GM21529 (cell line): ENCODE measurements around the gene KLF11.

ENCODE experiments used
- ATAC-seq: cut with Tn5 transposase; IDR thresholded peaks from one replicate; pipeline ENCODE4 v1.9.1; 2021; ENCODE audit not compliant: unreplicated experiment

Gene KLF11

GRCh38 chr2:10061221-10061925 is 18.0 kb downstream of the KLF11 start:
- ATAC-seq, result no peak

- no peak for ATAC-seq
These were observed 19.6 kb downstream of the KLF11 start for GRCh38 chr2:10062931-10063365.

DNA sequence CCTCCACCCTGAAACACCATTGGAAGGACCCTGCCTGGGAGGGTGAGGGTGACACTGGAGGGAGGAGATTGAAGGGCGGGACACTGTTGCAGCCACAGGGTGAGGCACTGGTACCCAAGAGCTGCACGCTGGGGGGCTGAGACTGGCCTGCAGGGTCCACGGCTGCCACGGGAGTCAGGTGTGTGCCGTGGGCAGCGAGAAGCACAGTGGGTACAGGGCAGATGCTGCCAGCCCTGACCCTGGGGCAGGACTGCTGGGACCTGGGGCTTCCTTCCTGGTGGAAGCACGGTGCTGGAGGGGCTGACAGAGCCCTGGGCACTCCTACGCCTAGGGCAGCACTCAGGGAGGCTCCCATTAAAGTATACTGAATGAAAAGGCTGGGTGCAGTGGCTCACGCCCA is 20.2 kb downstream of the KLF11 start:
- ATAC-seq, result no peak

DNA sequence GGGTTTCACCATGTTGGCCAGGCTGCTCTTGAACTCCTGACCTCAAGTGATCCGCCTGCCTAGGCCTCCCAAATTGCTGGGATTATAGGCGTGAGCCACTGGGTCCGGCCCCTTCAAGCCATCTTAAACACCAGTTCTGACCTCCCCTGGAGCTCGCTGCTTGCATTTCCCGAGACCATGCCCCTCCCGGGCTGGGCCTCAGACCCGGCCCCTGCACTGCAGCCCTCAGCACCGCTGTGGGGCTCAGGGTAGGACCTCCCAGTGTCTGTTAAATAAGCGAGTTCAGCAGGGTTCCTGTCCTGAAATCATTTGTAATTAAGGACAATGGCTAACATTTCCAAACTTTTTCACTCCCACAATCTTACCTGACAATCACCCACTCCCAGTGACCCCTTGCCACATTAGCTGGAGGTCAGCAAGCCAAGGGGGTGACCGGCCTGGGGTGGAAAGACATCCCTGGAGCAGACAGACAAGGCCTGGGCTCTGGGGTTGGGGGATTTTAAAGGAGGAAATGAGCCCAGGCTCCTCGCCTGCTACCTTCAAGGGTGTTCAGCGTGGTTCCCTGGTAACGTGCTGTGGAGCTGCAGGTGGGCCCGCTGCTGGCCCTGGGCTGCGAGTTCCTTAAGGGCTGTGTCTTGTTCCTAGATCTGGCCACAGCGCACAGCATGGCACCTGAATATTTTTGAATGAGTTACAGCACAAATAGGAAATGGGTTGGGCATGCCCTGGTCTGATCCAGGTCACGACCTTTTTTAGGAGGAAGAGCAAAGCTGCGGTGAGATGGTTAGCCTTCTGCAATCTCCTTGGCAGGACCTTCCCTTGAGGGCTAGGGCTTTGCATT is 21.8 kb downstream of the KLF11 start:
- ATAC-seq, result no peak

DNA sequence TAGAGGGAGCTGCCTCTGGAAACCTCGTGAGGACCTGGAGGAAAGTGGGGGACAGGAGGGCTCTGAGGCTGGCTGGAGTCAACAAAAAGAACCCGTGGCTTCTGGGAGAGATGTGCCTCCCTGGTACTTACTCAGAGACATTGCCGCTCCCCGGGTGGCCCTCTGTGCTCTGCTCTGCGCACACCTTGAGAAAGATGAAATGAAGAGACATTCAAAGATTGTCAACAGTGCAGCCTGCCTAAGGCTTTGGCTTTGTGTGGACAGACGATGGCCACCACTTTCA is 22.4 kb downstream of the KLF11 start:
- ATAC-seq, result no peak

DNA sequence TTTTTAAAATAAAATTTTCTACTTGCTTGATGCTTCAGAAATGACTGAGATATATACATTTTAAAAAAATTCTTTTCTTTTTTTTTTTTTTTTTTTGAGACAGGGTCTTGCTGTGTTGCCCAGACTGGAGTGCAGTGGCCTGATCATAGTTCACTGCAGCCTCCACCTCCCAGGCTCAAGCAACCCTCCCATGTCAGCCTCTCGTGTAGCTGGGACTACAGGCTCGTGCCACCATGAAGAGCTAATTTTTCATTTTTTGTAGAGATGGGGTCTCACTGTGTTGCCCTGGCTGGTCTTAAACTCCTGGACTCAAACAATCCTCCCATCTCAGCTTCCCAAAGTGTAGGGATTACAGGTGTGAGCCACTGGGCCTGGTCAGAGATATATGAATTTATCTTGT is 24.0 kb downstream of the KLF11 start:
- ATAC-seq, result no peak

DNA sequence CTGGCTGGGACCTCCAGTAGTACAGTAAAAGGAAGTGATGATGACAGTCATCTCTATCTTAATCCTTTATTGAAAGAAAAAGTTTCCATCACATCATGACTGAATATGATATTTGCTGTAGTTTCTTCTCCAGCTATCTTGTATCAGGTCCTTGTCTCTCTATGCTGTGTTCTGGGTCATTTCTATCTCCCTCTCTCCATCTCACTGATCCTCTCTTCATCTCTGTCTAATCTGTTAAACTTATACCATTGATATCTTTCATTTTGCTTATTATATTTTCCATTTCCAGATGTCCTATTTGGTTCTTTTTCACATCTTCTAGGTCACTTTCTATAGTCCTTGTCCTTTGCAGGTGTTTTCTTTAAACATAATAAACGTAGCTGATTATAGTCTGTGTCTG is 24.5 kb downstream of the KLF11 start:
- ATAC-seq, result no peak

GRCh38 chr2:10071176-10071575 is 27.8 kb downstream of the KLF11 start:
- ATAC-seq, result no peak

DNA sequence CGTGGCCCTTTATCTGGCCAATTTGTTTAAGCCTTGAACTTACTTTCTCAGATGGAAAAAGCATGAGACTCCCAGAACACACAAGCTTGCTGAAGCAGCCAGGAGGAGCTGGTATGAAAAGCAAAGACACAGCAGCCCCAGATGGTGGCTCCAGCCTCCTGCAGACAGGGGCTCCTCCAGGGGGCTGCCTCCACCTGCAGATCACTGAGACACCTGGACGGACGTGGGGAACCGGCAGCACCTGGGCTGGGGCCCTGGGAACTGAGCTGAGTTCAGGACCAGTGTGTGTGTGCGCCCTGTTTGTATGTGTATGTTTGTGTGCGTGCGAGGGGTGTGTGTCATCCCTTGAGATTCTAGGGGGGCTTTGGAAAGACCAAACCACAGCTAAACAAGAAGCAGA is 28.2 kb downstream of the KLF11 start:
- ATAC-seq, result no peak

DNA sequence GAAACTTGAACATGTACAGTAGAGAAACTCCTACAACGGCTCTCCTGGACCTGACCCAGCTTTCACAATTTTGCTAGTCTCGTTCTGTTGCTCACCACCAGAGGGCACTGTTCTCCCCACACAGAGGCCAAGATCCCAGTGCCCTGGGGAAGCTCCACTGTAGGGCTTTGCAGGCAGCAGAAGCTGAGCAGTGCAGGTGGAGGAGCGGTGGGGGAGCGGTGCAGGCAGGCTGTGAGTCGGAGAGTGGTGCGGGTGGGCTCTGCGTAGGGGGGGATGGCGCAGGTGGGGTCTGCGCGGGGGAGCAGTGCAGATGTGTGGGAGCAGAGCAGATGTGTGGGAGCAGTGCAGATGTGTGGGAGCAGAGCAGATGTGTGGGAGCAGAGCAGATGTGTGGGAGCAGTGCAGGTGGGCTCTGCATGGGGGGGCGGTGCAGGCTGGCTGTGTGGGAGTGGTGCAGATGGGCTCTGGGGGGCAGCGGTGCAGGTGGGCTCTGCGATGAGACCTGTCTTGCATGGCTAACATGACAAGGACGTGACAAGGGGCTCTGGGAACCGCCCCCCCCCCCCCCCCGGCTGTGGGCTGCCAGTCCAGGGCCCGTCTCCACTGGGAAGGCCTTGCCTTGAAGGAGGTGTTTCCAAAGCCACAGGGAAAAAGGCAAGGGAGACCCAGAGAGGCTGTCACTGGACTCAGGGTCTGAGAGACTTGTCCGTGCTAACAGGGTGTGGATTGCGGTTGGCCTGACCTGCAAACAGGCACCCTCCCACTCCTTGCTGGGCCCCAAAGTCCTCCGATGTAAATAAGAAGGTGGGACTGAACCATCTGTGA is 29.5 kb downstream of the KLF11 start:
- peak; percentile 90 for ATAC-seq

DNA sequence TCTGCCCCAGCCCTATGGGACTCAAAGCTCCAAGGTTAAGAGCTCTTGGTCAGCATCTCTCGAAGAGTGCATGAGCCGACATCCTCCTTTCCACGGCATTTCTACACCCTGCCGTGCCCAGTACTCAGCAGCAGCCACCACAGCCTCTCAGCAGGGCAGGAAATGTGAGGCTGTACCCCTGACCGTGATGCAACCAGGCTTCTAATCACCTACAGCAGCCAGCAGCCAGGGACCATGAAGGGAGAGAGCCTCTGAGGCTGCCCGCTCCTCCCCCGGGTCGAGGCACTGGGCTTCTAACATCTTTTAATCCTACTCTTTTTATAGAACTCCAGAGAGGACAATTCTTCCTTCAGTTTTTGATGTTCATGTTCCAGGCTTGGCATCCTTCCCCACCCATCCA is 30.4 kb downstream of the KLF11 start:
- ATAC-seq, result no peak

GRCh38 chr2:10075101-10075500 is 31.8 kb downstream of the KLF11 start:
- ATAC-seq, result no peak

DNA sequence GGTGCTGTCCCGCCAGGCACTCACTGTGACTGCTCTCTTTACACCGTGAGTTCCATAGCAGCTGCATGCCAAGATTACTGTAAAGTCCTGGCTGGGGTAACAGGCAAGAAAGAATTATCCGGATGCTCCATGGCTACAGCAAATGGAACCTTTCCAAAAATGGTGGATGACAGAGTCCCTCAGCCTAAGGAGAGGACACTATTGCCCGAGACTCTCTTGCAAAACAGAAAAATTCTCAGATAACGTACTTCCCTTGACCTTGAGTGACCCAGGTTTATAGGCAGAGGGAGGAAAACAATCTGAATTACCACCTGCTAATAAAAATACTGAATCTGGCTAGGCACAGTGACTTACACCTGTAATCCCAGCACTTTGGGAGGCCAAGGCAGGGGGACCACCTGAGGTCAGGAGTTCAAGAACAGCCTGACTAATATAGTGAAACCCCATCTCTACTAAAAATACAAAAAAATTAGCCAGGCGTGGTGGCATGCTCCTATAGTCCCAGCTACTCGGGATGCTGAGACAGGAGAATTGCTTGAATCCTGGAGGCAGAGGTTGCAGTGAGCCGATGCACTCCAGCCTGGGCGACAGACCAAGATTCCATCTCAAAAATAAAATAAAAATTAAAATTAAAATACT is 32.3 kb downstream of the KLF11 start:
- no peak for ATAC-seq

- ATAC-seq, result no peak
These were observed 33.2 kb downstream of the KLF11 start for GRCh38 chr2:10076511-10076910.

DNA sequence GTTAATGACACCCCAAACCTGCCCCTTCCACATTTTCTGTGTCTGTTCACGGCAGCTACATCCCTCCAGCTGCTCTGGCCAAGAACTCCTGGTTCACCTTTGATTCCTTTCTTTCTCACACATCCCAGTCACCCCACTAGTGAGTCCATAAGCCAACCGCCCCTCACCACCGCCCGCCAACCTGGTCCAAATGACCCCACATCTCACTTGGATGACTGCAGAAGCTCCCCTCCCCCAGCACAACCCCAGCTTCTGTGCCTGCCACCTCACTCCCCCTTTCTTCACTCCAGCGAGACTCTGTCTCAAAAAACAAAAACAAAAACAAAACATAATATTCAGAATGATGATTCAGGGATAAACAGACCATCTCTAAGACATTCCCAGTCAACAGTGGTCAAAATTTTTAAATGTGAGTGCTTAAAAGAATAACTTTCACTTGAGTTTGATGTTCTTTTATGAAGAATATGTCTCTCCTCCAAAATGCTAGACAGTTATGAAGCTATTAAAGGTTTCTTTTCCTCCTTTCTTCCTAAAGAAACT is 33.7 kb downstream of the KLF11 start:
- no peak for ATAC-seq

GRCh38 chr2:10078001-10078400 is 34.7 kb downstream of the KLF11 start:
- no peak for ATAC-seq

DNA sequence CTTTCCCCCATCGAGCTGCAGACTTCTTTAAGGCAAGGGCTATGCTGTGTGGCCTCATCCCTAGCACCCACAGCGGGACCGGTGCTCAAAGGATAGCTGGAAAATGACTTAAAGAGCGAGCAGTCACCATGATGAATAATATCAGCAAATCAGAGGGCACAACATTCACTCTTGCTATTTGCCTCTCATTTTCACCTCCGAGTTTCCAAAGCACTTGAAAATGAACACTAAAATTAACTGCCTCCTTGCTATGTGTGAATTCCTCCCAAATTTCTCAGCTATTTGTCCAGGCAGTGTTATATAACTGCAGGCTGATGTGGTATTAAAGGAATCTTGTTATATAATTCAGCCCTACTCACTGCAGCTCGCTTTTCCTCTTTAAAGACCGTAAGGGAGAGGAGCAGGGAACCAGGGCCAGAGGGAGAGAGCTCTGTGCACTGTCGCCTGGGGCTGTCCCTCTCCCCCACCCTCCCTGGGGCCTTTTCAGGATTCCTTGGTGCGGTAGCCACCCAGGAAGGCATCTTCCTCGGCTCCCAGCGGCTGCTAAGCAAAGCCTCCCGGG is 35.4 kb downstream of the KLF11 start:
- ATAC-seq, result no peak

- peak; percentile 20 for ATAC-seq
These were observed 36.0 kb downstream of the KLF11 start for GRCh38 chr2:10079266-10079869.

DNA sequence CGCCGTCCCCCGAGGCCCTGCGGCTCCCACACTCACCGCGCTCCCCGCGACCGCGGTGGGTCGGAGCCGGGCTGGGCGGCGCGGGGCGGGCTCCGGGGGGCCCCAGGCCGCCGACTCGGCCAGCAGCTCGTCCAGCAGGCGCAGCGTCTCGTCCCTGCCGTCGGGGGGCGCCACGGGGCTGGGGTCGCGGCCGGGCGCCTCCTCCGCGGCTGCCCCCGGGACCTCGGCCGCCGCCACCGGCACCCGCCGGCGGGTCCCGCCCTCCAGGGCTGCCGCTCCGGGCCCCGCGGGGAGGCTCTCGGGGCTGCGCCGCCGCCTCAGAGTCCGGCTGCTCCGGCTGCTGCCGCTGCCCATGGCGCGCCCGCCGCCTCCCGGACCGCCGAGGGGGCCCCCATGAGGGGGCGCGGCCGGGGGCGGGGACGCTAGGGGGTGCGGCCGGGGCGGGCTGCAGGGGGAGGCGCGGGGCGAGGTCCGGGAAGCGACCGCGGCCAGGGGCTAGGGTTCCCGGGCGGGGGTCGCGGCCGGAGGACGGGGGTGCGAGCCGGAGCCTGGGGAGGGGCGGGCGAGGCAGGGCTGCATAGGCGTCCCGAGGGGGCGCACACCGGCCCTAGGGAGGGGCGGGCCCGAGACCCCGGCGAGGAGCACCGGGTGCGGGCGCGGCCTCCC is 36.7 kb downstream of the KLF11 start, which contains the start of gene CYS1:
TSS of gene CYS1 (minus strand) at position 542 of the 666 bp plus-strand sequence. CDS start at position 354, 188 bp downstream.
- peak; percentile 27 for ATAC-seq
